Measurements from ENCODE around the gene TMEM165.

DNA sequence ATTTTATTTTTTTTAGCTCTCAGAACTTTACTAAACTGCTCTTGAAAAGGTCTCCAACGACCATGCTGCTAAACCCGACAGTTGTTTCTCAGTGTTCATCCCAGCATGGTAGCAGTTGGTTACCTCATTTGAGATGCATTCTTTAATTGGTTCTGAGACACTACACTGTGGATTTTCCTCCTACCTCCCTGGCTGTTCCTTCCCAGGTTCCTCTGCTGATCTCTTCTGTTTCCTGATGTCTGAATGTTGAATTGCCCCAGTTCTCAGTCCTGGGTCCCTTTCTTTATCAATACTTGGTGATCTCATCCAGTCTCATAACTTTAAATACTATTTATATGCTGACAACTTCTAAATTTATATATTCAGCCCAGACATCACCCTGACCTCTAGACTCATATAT is 19.1 kb upstream of the TMEM165 start:
- TF ChIP-seq CTCF (IDR thresholded peaks at IDR 0.05; ENCODE audit: extremely low read depth in 1 of 2, insufficient read depth in 1 of 2, low read depth in 1 of 2, low read length in 2 of 2): no peak
- TF ChIP-seq MAX (IDR thresholded peaks at IDR 0.05; ENCODE audit: insufficient read depth, insufficient read length): no peak
- no peak for TF ChIP-seq POLR2A (IDR thresholded peaks at IDR 0.05; ENCODE audit: low read depth, low read length)
- TF ChIP-seq EZH2 (IDR thresholded peaks at IDR 0.05; ENCODE audit: borderline replicate concordance, low read depth, low read length, severe bottlenecking): no peak
- no peak for TF ChIP-seq POLR2AphosphoS5 (IDR thresholded peaks at IDR 0.05; ENCODE audit: insufficient read depth, low read depth, low read length)
- no peak for TF ChIP-seq GATA2 (IDR thresholded peaks at IDR 0.05; ENCODE audit: insufficient read depth, insufficient read length, low read depth, low read length)
- TF ChIP-seq MYC (IDR thresholded peaks at IDR 0.05; ENCODE audit: low read depth, low read length): no peak

Data from endothelial cell of umbilical vein (primary cell).